ENCODE data around the gene FST.

FST gene

DNA sequence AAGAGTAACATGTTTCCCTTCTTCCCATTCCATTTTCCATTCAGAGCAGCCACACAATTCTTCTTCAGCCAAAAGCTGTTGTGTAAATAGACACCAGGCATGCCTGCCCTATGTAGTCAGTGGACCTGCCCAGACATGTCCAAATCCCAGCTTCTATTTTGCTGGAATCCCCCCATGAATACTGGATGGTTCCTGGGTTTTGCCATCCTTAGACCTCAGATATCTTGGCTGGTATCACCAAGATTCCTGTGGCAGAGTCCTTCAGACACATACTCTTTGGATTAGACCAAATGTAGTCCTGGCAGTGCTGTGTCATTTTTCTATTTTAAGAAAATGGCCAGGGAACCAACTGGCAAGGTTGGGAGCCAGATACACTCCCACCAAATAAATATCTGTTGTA, 10.3 kb downstream of the FST start:
- Histone ChIP-seq H3K27ac (ENCODE audit: low read length) (no peak overlapping the region), H3K4me3 (ENCODE audit: low read length) (no peak overlapping the region)

DNA sequence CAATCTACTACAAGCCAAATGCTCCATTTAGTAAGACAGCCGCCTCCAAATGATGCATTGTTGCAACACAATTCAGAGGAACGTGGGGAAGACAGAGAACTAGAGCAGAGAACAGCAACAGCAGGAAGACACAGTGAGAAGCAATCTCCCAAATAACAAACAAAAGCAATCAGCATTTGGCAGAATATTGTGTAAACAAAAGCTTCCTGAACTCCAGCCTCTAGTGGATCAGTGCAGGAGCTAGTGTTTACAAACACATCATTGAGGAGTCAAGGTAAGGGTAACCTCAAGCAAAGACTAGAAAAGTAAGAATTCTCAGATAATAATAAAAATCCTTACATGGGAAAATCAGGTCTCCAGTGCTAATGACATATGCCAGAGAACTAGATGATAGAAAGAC, 20.6 kb downstream of the FST start:
- no peaks in the 10 kb centered on the region for H3K36me3 ChIP-seq (ENCODE audit: control insufficient read depth, low read depth, low read length)
- H3K9ac ChIP-seq (ENCODE audit: low read length): no peak overlapping the region
- H3K4me3 ChIP-seq (ENCODE audit: low read length): no peak overlapping the region
- H3K27ac ChIP-seq (ENCODE audit: low read length): no peak overlapping the region
- H3K4me1 ChIP-seq (ENCODE audit: control insufficient read depth, low read depth, low read length): peaks cover 15% of the 10 kb centered on the region
- H3K9me3 ChIP-seq (ENCODE audit: control insufficient read depth, low read depth, low read length): no peaks in the 10 kb centered on the region
- no peaks in the 10 kb centered on the region for H3K27me3 ChIP-seq (ENCODE audit: control insufficient read depth, insufficient read depth, low read length)

More for the DNA sequence above, 10.3 kb downstream of the FST start:
- Histone ChIP-seq H3K9ac (ENCODE audit: low read length) (no peak overlapping the region), H3K9me3 (ENCODE audit: control insufficient read depth, low read depth, low read length) (no peaks in the 10 kb centered on the region), H3K4me1 (ENCODE audit: control insufficient read depth, low read depth, low read length) (no peaks in the 10 kb centered on the region), H3K27me3 (ENCODE audit: control insufficient read depth, insufficient read depth, low read length) (no peaks in the 10 kb centered on the region), H3K36me3 (ENCODE audit: control insufficient read depth, low read depth, low read length) (peaks cover 9% of the 10 kb centered on the region)

DNA sequence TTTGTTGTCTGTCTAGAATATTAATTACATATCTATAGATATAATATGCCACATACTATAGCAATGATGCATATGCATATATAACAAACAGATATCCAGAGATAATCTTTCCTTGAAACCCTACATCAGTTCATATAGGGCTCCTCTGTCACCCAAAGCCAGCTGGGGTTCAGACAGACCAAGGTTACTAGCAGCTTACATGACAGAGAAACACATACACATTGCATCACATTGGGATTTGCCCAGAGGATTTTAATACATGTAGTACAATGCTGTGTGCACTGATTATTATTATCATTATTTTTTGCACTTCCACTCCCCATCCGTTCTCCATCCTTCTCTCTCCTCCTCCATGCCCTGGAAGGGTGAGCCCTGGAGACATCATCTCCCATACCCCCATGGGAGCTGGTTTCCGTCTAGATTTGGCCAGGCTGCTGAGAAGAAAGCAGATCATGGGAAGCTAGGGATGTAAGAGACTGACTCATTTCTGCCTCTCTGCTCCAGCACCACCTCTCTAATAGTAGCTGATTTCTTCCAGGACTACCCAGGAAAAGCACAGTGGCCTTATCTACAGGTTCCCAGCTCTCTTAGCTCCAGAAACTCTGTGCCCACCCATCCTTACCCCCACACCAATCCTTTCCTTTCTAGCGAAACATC, 23.3 kb downstream of the FST start:
- H3K9me3 ChIP-seq (ENCODE audit: control insufficient read depth, low read depth, low read length): peaks cover 11% of the 10 kb centered on the region
- peaks cover 15% of the 10 kb centered on the region for H3K4me1 ChIP-seq (ENCODE audit: control insufficient read depth, low read depth, low read length)
- no peak overlapping the region for H3K9ac ChIP-seq (ENCODE audit: low read length)
- H3K36me3 ChIP-seq (ENCODE audit: control insufficient read depth, low read depth, low read length): no peaks in the 10 kb centered on the region
- H3K27ac ChIP-seq (ENCODE audit: low read length): no peak overlapping the region
- H3K27me3 ChIP-seq (ENCODE audit: control insufficient read depth, insufficient read depth, low read length): no peaks in the 10 kb centered on the region
- no peak overlapping the region for H3K4me3 ChIP-seq (ENCODE audit: low read length)

DNA sequence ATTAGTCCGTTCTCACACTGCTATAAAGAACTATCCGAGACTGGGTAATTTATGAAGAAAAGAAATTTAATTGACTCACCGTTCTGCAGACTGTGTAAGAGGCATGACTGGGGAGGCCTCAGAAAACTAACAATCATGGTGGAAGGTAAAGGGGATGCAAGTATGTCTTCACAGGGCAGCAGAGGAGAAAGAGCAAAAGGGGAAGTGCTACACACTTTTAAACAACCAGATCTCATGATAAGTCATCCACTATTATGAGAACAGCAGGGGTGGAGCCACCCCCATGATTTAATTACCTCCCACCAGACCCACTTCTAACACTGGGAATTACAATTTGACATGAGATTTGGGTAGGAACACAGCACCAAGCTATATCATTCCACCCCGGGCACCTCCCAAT, 26.6 kb downstream of the FST start:
- Histone ChIP-seq H3K4me3 (ENCODE audit: low read length) (no peak overlapping the region), H3K4me1 (ENCODE audit: control insufficient read depth, low read depth, low read length) (peaks cover 6% of the 10 kb centered on the region), H3K9me3 (ENCODE audit: control insufficient read depth, low read depth, low read length) (peaks cover 20% of the 10 kb centered on the region), H3K27ac (ENCODE audit: low read length) (no peak overlapping the region), H3K27me3 (ENCODE audit: control insufficient read depth, insufficient read depth, low read length) (no peaks in the 10 kb centered on the region), H3K9ac (ENCODE audit: low read length) (no peak overlapping the region), H3K36me3 (ENCODE audit: control insufficient read depth, low read depth, low read length) (no peaks in the 10 kb centered on the region)

DNA sequence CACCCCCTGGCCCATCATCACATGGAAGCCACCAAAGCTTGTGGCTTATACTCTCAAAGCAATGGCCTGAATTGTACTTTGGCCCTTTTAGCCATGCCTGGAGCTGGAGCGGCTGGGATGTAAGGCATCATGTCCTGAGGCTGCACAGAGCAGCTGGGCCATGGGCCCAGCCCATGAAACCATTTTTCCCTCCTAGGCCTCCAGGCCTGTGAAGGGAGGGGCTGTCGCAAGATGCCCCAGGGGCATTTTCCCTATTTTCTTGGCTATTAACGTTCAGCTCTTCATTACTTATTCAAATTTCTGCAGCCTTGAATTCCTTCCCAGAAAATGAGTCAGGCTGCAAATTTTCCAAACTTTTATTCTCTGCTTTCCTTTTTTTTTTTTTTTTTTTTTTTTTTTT, 27.7 kb downstream of the FST start:
- Histone ChIP-seq H3K27ac (ENCODE audit: low read length) (no peak overlapping the region), H3K9ac (ENCODE audit: low read length) (no peak overlapping the region), H3K36me3 (ENCODE audit: control insufficient read depth, low read depth, low read length) (no peaks in the 10 kb centered on the region), H3K9me3 (ENCODE audit: control insufficient read depth, low read depth, low read length) (peaks cover 20% of the 10 kb centered on the region), H3K4me3 (ENCODE audit: low read length) (no peak overlapping the region), H3K27me3 (ENCODE audit: control insufficient read depth, insufficient read depth, low read length) (no peaks in the 10 kb centered on the region), H3K4me1 (ENCODE audit: control insufficient read depth, low read depth, low read length) (no peaks in the 10 kb centered on the region)

DNA sequence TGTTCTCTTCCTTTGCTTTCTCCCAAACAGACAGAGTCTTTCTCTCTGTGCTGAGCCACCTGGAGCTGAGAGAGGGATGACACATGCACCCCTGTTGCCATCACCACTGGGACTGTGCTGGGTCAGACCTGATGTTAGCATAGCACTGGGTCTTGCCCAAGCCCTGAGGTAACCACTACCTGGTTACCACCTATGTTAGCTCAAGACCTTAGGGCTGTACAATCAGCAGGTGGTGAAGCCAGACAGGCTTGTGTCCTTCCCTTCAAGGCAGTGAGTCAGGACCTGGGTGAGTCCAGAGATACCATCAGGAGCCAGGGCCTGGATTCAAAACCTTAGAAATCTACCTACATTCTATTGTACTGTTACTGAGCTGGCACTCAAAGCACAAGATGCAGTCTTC, 32.1 kb downstream of the FST start:
- H3K4me3 ChIP-seq (ENCODE audit: low read length): no peak overlapping the region
- H3K36me3 ChIP-seq (ENCODE audit: control insufficient read depth, low read depth, low read length): no peaks in the 10 kb centered on the region
- H3K27ac ChIP-seq (ENCODE audit: low read length): no peak overlapping the region
- H3K9me3 ChIP-seq (ENCODE audit: control insufficient read depth, low read depth, low read length): peaks cover 16% of the 10 kb centered on the region
- H3K27me3 ChIP-seq (ENCODE audit: control insufficient read depth, insufficient read depth, low read length): no peaks in the 10 kb centered on the region
- no peak overlapping the region for H3K9ac ChIP-seq (ENCODE audit: low read length)
- no peaks in the 10 kb centered on the region for H3K4me1 ChIP-seq (ENCODE audit: control insufficient read depth, low read depth, low read length)

DNA sequence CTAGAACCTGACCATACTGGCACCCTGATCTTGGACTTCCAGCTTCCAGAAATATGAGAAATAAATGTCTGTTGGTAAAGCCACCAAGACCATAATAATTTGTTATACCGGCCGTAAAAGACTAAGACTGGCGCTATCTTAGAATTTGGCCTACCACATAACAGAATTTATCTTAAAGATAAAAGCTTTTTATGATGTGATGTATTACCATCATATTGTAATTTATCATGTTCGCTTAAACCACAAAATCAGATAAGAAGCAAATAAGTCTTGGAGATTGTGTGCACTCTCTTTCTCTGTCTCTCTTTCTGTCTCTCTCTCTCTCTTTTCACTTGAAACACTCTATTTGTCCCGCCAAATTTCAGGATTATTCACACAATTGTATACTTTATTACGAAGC, 35.6 kb downstream of the FST start:
- Histone ChIP-seq H3K27me3 (ENCODE audit: control insufficient read depth, insufficient read depth, low read length) (no peaks in the 10 kb centered on the region), H3K9me3 (ENCODE audit: control insufficient read depth, low read depth, low read length) (no peaks in the 10 kb centered on the region), H3K4me1 (ENCODE audit: control insufficient read depth, low read depth, low read length) (no peaks in the 10 kb centered on the region), H3K4me3 (ENCODE audit: low read length) (no peak overlapping the region), H3K9ac (ENCODE audit: low read length) (no peak overlapping the region), H3K27ac (ENCODE audit: low read length) (no peak overlapping the region), H3K36me3 (ENCODE audit: control insufficient read depth, low read depth, low read length) (no peaks in the 10 kb centered on the region)

DNA sequence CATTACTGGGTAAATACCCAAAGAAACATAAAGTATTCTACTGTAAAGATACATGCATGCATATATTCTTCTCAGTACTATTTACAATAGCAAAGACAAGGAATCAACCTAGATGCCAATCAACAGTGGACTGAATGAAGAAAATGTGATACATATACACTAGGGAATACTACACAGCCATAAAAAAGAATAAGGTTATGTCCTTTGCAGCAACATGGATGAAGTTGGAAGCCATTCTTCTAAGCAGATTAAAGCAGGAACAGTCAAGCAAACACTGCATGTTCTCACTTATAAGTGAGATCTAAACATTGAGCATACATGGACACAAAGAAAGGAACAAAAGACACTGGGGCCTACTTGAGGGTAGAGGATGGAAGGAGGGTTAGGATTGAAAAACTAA, 40.4 kb downstream of the FST start:
- Histone ChIP-seq H3K27ac (ENCODE audit: low read length) (no peak overlapping the region), H3K9ac (ENCODE audit: low read length) (no peak overlapping the region), H3K4me1 (ENCODE audit: control insufficient read depth, low read depth, low read length) (no peaks in the 10 kb centered on the region), H3K36me3 (ENCODE audit: control insufficient read depth, low read depth, low read length) (no peaks in the 10 kb centered on the region), H3K9me3 (ENCODE audit: control insufficient read depth, low read depth, low read length) (no peaks in the 10 kb centered on the region), H3K4me3 (ENCODE audit: low read length) (no peak overlapping the region), H3K27me3 (ENCODE audit: control insufficient read depth, insufficient read depth, low read length) (no peaks in the 10 kb centered on the region)
